H1 (cell line): Measurements from ENCODE around the gene P3H2. TPM values are rescaled to one million over a fixed set of nuclear protein-coding genes. Genes with fewer than 3 reads are reported as not detected.

Experiments
- CTCF ChIA-PET: fragments of 300-600 bp; sonication (Branson Sonifier 250); formaldehyde crosslinking; loops from one replicate; lab custom pipeline; 2021; ENCODE audit not compliant: partially characterized antibody; lab: Charles Lee
- POLR2A ChIA-PET: fragments of 300-600 bp; sonication (Branson Sonifier 250); formaldehyde crosslinking; loops from one replicate; lab custom pipeline; 2021; ENCODE audit warnings: inconsistent platforms; ENCODE audit not compliant: partially characterized antibody; lab: Charles Lee
- DNase-seq, 2 experiments: peaks; one replicate each; pipeline versions ENCODE4 v3.0.0 to v3.0.0-alpha.2; 2010 to 2022; ENCODE audit warnings: low spot score in 2 of 2, low read depth in 1 of 2, mixed read lengths in 1 of 2
- FAIRE-seq: peaks from 2 replicates; lab custom pipeline; 2011; peaks lifted over from hg19 to GRCh38; lab: Jason Lieb, UNC
- H2AFZ ChIP-seq: 2 replicates; pipeline ENCODE4 v1.8.1; 2012; ENCODE audit warnings: low read length, inconsistent platforms
- H2AK5ac ChIP-seq: 2 replicates; pipeline ENCODE4 v1.6.1; 2013; ENCODE audit warnings: low read depth, low read length
- H2BK120ac ChIP-seq: replicated peaks from 2 replicates; pipeline ENCODE3; 2013; ENCODE audit warnings: low read depth, low read length, inconsistent platforms
- H2BK12ac ChIP-seq: 2 replicates; pipeline ENCODE4 v1.6.1; 2013; ENCODE audit warnings: low read depth, low read length
- H2BK15ac ChIP-seq: 2 replicates; pipeline ENCODE4 v1.6.1; 2013; ENCODE audit warnings: low read length
- H2BK20ac ChIP-seq: 2 replicates; pipeline ENCODE4 v1.6.1; 2013; ENCODE audit warnings: low read length
- H2BK5ac ChIP-seq: 2 replicates; pipeline ENCODE4 v1.6.1; 2013; ENCODE audit warnings: low read depth, low read length
- H3K14ac ChIP-seq: 2 replicates; pipeline ENCODE4 v1.6.1; 2013; ENCODE audit warnings: inconsistent platforms; ENCODE audit not compliant: insufficient read length
- H3K18ac ChIP-seq: 2 replicates; pipeline ENCODE4 v1.6.1; 2013; ENCODE audit warnings: low read length; ENCODE audit errors: extremely low read depth
- H3K23ac ChIP-seq: 2 replicates; pipeline ENCODE4 v1.6.1; 2013; ENCODE audit warnings: inconsistent platforms; ENCODE audit not compliant: insufficient read length
- H3K23me2 ChIP-seq: 2 replicates; pipeline ENCODE4 v1.6.1; 2013; ENCODE audit warnings: low read depth, low read length
- H3K27ac ChIP-seq: 2 replicates; pipeline ENCODE4 v1.6.1; 2011; ENCODE audit warnings: low read depth, low read length, inconsistent platforms
- H3K27me3 ChIP-seq, 4 experiments: replicated peaks in 1 of 4; 1 replicate in 1 of 4; 2 replicates in 3 of 4; pipeline versions ENCODE4 v1.6.1 to v1.8.1; 2011 to 2013; ENCODE audit warnings: low read length in 3 of 4, mild to moderate bottlenecking in 3 of 4, inconsistent platforms in 2 of 4, mixed read lengths in 2 of 4, moderate library complexity in 1 of 4; ENCODE audit not compliant: control insufficient read depth in 3 of 4, insufficient read depth in 3 of 4; ENCODE audit errors: extremely low read depth in 1 of 4
- H3K36me3 ChIP-seq, 4 experiments: 2 replicates each; pipeline versions ENCODE4 v1.6.1 to v1.8.1; 2011 to 2013; ENCODE audit warnings: mild to moderate bottlenecking in 4 of 4, low read length in 3 of 4, moderate library complexity in 2 of 4, control low read depth in 1 of 4, inconsistent platforms in 1 of 4; ENCODE audit not compliant: insufficient read depth in 4 of 4, control insufficient read depth in 2 of 4
- H3K4ac ChIP-seq: replicated peaks from 2 replicates; pipeline ENCODE3; 2013; ENCODE audit warnings: low read length, low read depth, mixed read lengths, inconsistent platforms; ENCODE audit not compliant: insufficient read length
- H3K4me1 ChIP-seq, 4 experiments: replicated peaks in 1 of 4; 1 replicate in 1 of 4; 2 replicates in 3 of 4; pipeline versions ENCODE4 v1.6.1 to v1.8.1; 2011 to 2013; ENCODE audit warnings: low read length in 3 of 4, inconsistent platforms in 2 of 4, mixed read lengths in 1 of 4; ENCODE audit not compliant: insufficient read depth in 4 of 4, control insufficient read depth in 3 of 4
- H3K4me2 ChIP-seq, 2 experiments: 2 replicates each; pipeline versions ENCODE4 v1.6.1 to v1.8.1; 2011 to 2013; ENCODE audit warnings: low read depth in 2 of 2, low read length in 2 of 2, control low read depth in 1 of 2, inconsistent platforms in 1 of 2, mild to moderate bottlenecking in 1 of 2; ENCODE audit not compliant: insufficient read depth in 1 of 2
- H3K4me3 ChIP-seq, 4 experiments: fragments of 200-600, 300-600 bp in 1 of 4; sonication (generic), shearing (Covaris generic), sonication (Bioruptor Twin) in 1 of 4; 2 replicates each; pipeline versions ENCODE4 v1.5.1 to v1.8.1; 2011 to 2016; ENCODE audit warnings: low read length in 4 of 4, low read depth in 3 of 4, control low read depth in 2 of 4, inconsistent platforms in 2 of 4, mild to moderate bottlenecking in 2 of 4, mixed read lengths in 1 of 4, moderate library complexity in 1 of 4; ENCODE audit not compliant: insufficient read depth in 2 of 4; ENCODE audit errors: extremely low read depth in 1 of 4
- H3K56ac ChIP-seq: replicated peaks from 2 replicates; pipeline ENCODE3; 2013; ENCODE audit warnings: low read depth, mild to moderate bottlenecking, mixed read lengths, low read length, inconsistent platforms; ENCODE audit not compliant: insufficient read length
- H3K79me1 ChIP-seq: 2 replicates; pipeline ENCODE4 v1.6.1; 2013; ENCODE audit warnings: low read depth, low read length, control low read depth
- H3K79me2 ChIP-seq, 2 experiments: 2 replicates each; pipeline versions ENCODE4 v1.6.1 to v1.8.1; 2012 to 2013; ENCODE audit warnings: low read length in 2 of 2, mild to moderate bottlenecking in 2 of 2, inconsistent platforms in 1 of 2; ENCODE audit not compliant: insufficient read depth in 2 of 2, control insufficient read depth in 1 of 2
- H3K9ac ChIP-seq, 4 experiments: replicated peaks in 1 of 4; 1 replicate in 1 of 4; 2 replicates in 3 of 4; pipeline versions ENCODE4 v1.6.1 to v1.8.1; 2011 to 2013; ENCODE audit warnings: low read depth in 3 of 4, low read length in 3 of 4, control low read depth in 2 of 4, mild to moderate bottlenecking in 2 of 4, moderate library complexity in 2 of 4, inconsistent platforms in 1 of 4; ENCODE audit errors: extremely low read depth in 1 of 4
- H3K9me3 ChIP-seq, 2 experiments: 2 replicates each; pipeline versions ENCODE4 v1.6.1 to v1.8.1; 2012 to 2013; ENCODE audit warnings: mild to moderate bottlenecking in 2 of 2, moderate library complexity in 2 of 2, control low read depth in 1 of 2, inconsistent platforms in 1 of 2, low read depth in 1 of 2, low read length in 1 of 2, mixed read lengths in 1 of 2; ENCODE audit not compliant: insufficient read depth in 2 of 2
- H4K20me1 ChIP-seq, 2 experiments: replicated peaks in 1 of 2; 2 replicates each; pipeline versions ENCODE3 to v1.8.1; 2011 to 2013; ENCODE audit warnings: inconsistent platforms in 2 of 2, low read length in 2 of 2, mild to moderate bottlenecking in 1 of 2; ENCODE audit not compliant: insufficient read depth in 2 of 2, control insufficient read depth in 1 of 2
- H4K5ac ChIP-seq: 2 replicates; pipeline ENCODE4 v1.6.1; 2013; ENCODE audit warnings: low read length, low read depth, mixed read lengths, inconsistent platforms; ENCODE audit not compliant: insufficient read length
- H4K8ac ChIP-seq: 2 replicates; pipeline ENCODE4 v1.8.0; 2013; ENCODE audit warnings: mild to moderate bottlenecking, moderate library complexity, low read length, inconsistent platforms; ENCODE audit not compliant: insufficient read depth; ENCODE audit errors: extremely low read depth
- H4K91ac ChIP-seq: replicated peaks from 2 replicates; pipeline ENCODE3; 2013; ENCODE audit warnings: low read length, mixed read lengths, inconsistent platforms; ENCODE audit not compliant: insufficient read length
- ATF2 ChIP-seq: IDR thresholded peaks from 2 replicates; pipeline ENCODE4 v1.6.1; 2012; ENCODE audit warnings: low read length, inconsistent platforms
- BRCA1 ChIP-seq: IDR thresholded peaks from 2 replicates; pipeline ENCODE4 v1.6.1; 2012; ENCODE audit warnings: low read depth, low read length, improper control_type of control experiment
- CHD2 ChIP-seq: IDR thresholded peaks from 2 replicates; pipeline ENCODE4 v1.6.1; 2012; ENCODE audit warnings: low read length, improper control_type of control experiment
- E2F6 ChIP-seq: IDR thresholded peaks from 2 replicates; pipeline ENCODE4 v1.6.1; 2012; ENCODE audit warnings: inconsistent platforms
- NRF1 ChIP-seq: IDR thresholded peaks from 2 replicates; pipeline ENCODE4 v1.6.1; 2011; ENCODE audit warnings: mild to moderate bottlenecking, low read depth, low read length, improper control_type of control experiment
- SIRT6 ChIP-seq: IDR thresholded peaks from one replicate; pipeline ENCODE4 v1.7.1; 2012; ENCODE audit warnings: low read length, inconsistent platforms
- TAF1 ChIP-seq: IDR thresholded peaks from 2 replicates; pipeline ENCODE4 v1.6.1; 2011; ENCODE audit warnings: mild to moderate bottlenecking, low read depth, low read length
- TAF7 ChIP-seq: optimal IDR thresholded peaks from 2 replicates; pipeline ENCODE3; 2011; ENCODE audit warnings: low read depth, mild to moderate bottlenecking, inconsistent platforms, low read length, moderate library complexity, borderline replicate concordance
- YY1 ChIP-seq: IDR thresholded peaks from 2 replicates; pipeline ENCODE4 v1.6.1; 2011; ENCODE audit warnings: low read depth, mild to moderate bottlenecking, low read length
- WGBS, 2 experiments: shearing (Covaris generic) in 1 of 2; methylation state at CpG; one replicate each; pipeline versions ENCODE4 v1.1.6 to v1.1.7; 2013 to 2015; ENCODE audit warnings: low lambda C conversion rate in 2 of 2, mixed read lengths in 2 of 2, inconsistent platforms in 1 of 2, low coverage in 1 of 2, missing lambda C conversion rate in 1 of 2; ENCODE audit not compliant: insufficient replicate concordance in 2 of 2, insufficient coverage in 1 of 2, insufficient read length in 1 of 2; ENCODE audit errors: extremely low coverage in 1 of 2, missing lambda C conversion rate in 1 of 2; 5-methylcytosine and 5-hydroxymethylcytosine counted together
- polyA plus RNA-seq, 7 experiments: library from polyadenylated mRNA; depleted of rRNA in 3 of 7; stranded (reverse) in 5 of 7; unstranded in 2 of 7; fragments of >200 nt in 5 of 7; fragments of 200-250 nt in 2 of 7; gene quantifications; 1 replicate in 5 of 7; 2 replicates in 1 of 7; 4 replicates in 1 of 7; pipeline versions ENCODE4 v1.2.1 to v1.2.3, GENCODE V29; 2011 to 2013; ENCODE audit warnings: missing spikeins in 2 of 7, mixed read lengths in 2 of 7
- total RNA-seq: library from RNA; stranded (reverse); fragmentation: NEBNext Ultra II Directional; extraction: Animal tissue kit (Norgen Biotek cat#: 25700); gene quantifications from 2 replicates; pipeline ENCODE4 v1.2.1, GENCODE V29; 2021
- TF ChIP-seq, protein P1 (sequence below): IDR thresholded peaks from 2 replicates; pipeline ENCODE4 v1.6.1; 2011; ENCODE audit warnings: low read length, improper control_type of control experiment

The P3H2 gene
- total and polyA plus RNA-seq, 2 of the 8 experiments (the other 6 are each of a cell fraction or from before 2014, with no cell fraction given): 40.5 to 60.4 TPM

DNA sequence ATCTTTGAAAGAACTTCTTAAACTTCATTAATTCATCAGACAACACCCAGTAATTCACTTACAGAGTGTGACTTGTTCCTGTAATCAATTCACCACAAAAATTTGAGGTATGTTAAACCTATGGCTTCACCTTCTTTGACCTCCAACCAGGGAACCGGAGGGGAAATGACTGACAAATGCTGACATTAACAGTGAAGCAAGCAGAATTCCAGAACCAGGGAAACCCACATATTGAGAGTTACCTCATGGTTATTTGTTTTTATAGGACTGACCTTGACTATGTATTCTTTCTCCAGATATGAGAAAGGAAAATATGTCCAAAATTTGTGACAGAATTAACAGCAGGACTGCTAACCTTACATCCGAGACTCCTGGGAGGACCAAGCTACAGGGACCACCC, 2.7 kb downstream of the P3H2 start:
- FAIRE-seq: no peak
- peak overlapping the region in 3 of 4 experiments; percentile 0 to 47 (median 4); a peak in 4 of 8 replicates for H3K4me3 ChIP-seq
- TF ChIP-seq CHD2 (no peak), NRF1 (no peak), YY1 (no peak), TAF7 (no peak), E2F6 (no peak), ATF2 (no peak), BRCA1 (no peak), TAF1 (no peak), SIRT6 (no peak)
- TF ChIP-seq, protein P1, sequence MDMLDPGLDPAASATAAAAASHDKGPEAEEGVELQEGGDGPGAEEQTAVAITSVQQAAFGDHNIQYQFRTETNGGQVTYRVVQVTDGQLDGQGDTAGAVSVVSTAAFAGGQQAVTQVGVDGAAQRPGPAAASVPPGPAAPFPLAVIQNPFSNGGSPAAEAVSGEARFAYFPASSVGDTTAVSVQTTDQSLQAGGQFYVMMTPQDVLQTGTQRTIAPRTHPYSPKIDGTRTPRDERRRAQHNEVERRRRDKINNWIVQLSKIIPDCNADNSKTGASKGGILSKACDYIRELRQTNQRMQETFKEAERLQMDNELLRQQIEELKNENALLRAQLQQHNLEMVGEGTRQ: no peak

More for the DNA sequence above, 2.7 kb downstream of the P3H2 start:
- Histone ChIP-seq H2AK5ac (no peak overlapping the region), H3K79me1 (no peaks in the 10 kb centered on the region), H3K27ac (no peak overlapping the region), H3K4me2 (peak overlapping the region; percentile 49 to 57; a peak in 3 of 4 replicates), H3K18ac (no peak overlapping the region), H2BK5ac (no peak overlapping the region), H3K9ac (no peak overlapping the region), H3K14ac (no peak overlapping the region), H3K27me3 (peaks cover 0 to 6% (median 1%) of the 10 kb centered on the region in 4 experiments; a peak in 4 of 7 replicates), H4K5ac (no peak overlapping the region), H2AFZ (no peak overlapping the region), H2BK12ac (no peak overlapping the region), H3K23ac (no peak overlapping the region), H4K20me1 (no peaks in the 10 kb centered on the region), H4K91ac (no peak overlapping the region), H3K9me3 (no peaks in the 10 kb centered on the region), H3K4me1 (peaks cover 0 to 16% (median 13%) of the 10 kb centered on the region in 4 experiments; a peak in 6 of 7 replicates), H2BK120ac (no peak overlapping the region), H4K8ac (no peak overlapping the region), H2BK20ac (no peak overlapping the region), H3K36me3 (peaks cover 0 to 5% (median 0%) of the 10 kb centered on the region in 4 experiments; a peak in 2 of 8 replicates), H2BK15ac (no peak overlapping the region), H3K4ac (no peak overlapping the region), H3K56ac (no peak overlapping the region), H3K79me2 (peaks cover 0 to 60% of the 10 kb centered on the region in 2 experiments; a peak in 2 of 4 replicates), H3K23me2 (peaks cover 2% of the 10 kb centered on the region; the same call in 1 of the 2 replicates)
- WGBS, 2 experiments: 79% methylated on average over 2 of the region's 2 CpGs; no CpG with 5 or more reads in 1 of the 2 experiments
- POLR2A ChIA-PET: interaction anchor here (1.4 kb wide), 1 partner anchor 19 kb away, joined by 4 read pairs; no protein-coding TSS in a partner anchor
- CTCF ChIA-PET: interaction anchor here (1.6 to 2.5 kb wide), 2 partner anchors 43 to 105 kb away, joined by 3 to 7 read pairs; no protein-coding TSS in a partner anchor
- no peak for DNase-seq
